GM19099 (cell line): ENCODE measurements around the gene AMZ1.

Experiments used
- POLR2A ChIP-seq: IDR thresholded peaks from 3 replicates; pipeline ENCODE4 v1.6.1; 2011; ENCODE audit warnings: low read depth; ENCODE audit not compliant: insufficient read length; ENCODE audit errors: extremely low read depth

AMZ1 gene

GRCh38 chr7:2646680-2647571 is 41.1 kb upstream of the AMZ1 start:
- TF ChIP-seq POLR2A = no peak

GRCh38 chr7:2647594-2648172 is 40.3 kb upstream of the AMZ1 start:
- no peak for TF ChIP-seq POLR2A

DNA sequence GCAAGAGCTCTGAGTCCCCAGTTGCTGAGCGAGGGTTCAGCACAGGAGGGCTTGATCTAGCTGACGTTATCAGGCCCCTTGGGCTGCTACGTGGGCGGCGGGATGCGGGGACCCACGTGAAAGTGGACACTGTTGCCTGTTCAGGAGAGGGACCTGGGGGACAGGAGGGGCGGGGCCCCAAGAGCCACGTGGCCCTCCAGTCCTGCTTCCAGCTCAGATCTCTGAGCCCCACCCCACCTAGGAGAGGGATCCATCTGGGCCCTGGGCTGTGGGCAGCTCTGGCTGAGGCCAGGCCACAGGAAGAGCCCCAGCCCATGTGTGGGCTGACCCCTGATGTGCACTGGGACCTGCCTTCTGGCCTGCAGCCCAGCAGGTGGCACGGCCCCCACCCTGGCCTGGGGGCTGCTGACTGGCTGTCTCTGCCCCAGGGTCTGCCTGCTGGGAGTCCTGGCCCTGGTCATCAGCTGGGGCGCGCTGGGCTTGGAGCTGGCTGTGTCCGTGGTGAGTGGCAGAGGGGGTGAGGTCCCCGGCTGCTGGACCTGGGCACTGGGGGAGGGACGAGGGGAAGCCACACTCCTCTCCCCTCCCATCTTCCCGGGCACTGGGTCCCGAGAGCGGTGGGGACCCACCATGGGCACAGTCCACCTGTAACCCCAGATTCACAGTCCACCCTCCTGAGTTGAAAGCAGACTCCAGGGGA is 38.7 kb upstream of the AMZ1 start:
- no peak for TF ChIP-seq POLR2A

DNA sequence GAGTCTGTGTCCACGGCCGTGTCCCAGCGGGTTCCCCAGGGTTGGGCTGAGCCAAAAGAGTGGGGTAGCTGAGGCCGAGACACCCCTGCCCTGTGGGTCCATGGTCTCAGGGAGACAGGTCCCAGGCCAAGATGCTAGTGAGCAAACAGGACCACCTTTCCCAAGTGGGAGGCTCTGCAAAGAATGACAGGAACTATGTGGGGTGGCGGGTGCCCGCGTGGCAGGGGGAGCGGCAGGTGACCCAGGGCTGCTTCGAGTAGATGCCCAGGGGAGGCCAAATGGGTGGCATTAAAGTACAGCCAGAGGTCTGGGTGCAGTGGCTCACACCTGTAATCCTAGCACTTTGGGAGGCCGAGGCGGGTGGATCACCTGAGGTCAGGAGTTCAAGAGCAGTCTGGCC is 38.0 kb upstream of the AMZ1 start:
- TF ChIP-seq POLR2A = no peak

GRCh38 chr7:2650451-2650850 is 37.6 kb upstream of the AMZ1 start:
- no peak for TF ChIP-seq POLR2A

DNA sequence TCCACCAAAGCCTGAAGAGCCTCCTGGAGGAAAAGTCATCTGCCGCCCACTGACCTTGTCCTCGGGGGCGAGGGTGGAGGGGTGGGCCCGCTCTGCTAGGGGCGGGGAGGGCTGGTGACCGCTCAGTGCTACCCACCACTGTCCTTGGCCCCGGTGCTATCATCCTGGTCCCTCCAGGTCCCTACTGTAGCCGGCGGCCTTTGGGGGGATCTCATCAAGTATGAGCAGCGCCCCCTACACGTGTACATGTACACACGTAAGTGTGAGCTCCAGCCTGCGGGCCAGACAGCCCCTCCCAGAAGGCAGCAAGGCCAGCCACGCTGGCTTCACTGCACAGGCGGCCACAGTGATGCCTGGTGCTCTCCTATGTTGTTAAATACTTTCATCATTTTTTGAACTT is 36.7 kb upstream of the AMZ1 start:
- no peak for TF ChIP-seq POLR2A

- no peak for TF ChIP-seq POLR2A
Observed at GRCh38 chr7:2651847-2652735, 35.9 kb upstream of the AMZ1 start.

DNA sequence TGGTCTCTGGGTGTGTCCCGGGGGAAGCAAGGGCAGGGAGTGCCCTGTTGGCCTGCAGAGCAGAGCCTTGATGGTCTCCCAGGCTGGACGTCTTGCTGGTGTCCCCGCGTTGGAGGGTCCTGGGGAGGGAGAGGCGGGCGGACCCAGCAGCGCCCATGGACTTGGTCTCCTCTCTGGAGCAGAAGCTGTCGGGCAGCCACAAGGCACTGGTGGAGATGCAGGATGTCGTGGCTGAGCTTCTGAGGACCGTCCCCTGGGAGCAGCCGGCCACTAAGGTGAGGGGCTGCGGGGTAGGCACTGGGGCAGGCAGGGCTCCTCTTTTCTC is 35.3 kb upstream of the AMZ1 start:
- TF ChIP-seq POLR2A = no peak

- TF ChIP-seq POLR2A = no peak
Observed at GRCh38 chr7:2654059-2654458, 33.9 kb upstream of the AMZ1 start.

GRCh38 chr7:2655870-2656614 is 32.0 kb upstream of the AMZ1 start:
- TF ChIP-seq POLR2A = no peak

GRCh38 chr7:2657208-2657607 is 30.8 kb upstream of the AMZ1 start:
- no peak for TF ChIP-seq POLR2A

DNA sequence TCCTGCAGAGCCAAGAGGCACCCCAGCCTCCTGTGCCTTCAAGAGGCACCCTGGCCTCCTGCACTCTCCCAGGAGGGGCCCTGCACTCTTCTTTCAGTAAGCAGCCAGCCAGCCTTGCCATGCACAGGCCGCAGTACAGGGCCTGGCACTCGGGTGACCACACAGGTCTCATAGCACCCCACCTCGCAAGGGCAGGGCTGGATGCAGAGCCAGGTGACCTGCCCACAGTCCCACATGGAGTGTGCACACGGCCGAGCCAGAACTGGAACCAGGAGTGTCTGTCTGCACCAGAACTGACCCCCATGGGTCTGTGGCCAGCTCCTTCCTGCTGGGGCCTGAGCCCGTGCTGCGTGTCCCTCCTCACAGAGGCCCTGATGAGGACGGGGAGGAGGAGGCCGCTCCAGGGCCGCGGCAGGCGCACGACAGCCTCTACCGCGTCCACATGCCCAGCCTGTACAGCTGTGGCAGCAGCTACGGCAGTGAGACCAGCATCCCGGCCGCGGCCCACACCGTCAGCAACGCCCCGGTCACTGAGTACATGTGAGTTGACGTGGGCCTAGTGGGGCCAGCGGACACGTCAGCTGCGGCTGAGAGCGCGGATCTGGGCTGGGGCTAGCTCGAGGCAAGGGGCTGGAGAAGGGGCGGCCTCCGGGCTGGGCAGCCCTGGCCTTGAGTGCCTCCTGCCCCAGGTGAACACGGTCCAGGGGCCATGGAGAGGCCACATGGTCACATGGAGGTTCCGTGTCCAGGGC is 29.9 kb upstream of the AMZ1 start:
- no peak for TF ChIP-seq POLR2A

GRCh38 chr7:2658941-2659340 is 29.1 kb upstream of the AMZ1 start:
- TF ChIP-seq POLR2A = no peak
